OCI-LY3 (cell line): ENCODE results near the gene AMTN.

ENCODE experiments used
- EZH2phosphoT487 ChIP-seq: fragments of 200-600 bp; shearing (Covaris generic); IDR thresholded peaks from 2 replicates; pipeline ENCODE4 v1.6.1; 2018; ENCODE audit warnings: antibody characterized with exemption, mixed run types, low read depth
- TF ChIP-seq, protein P1 (sequence below): fragments of 200-600, 300-600 bp; sonication (generic); IDR thresholded peaks from 2 replicates; pipeline ENCODE4 v1.5.1; 2014; ENCODE audit warnings: antibody characterized with exemption, low read length, low read depth

DNA sequence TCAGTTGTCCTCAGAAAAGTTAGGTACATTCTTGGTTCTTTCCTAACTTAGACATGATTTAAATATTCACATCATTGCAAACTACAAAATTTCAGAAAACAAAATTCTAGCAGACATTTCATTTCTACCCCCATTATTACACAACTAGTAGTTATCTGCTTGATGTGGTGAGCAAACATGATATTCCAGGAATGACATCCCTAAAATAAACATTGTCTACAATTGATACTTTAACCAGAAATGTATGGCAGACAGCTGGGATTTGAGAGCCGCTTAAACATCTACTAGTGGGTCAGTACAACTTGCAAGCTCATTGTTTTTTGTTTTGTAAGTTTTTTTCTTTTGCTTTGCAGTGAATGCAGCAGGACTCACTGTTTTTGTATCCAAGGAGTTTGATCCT lies 41.6 kb downstream of the AMTN start:
- TF ChIP-seq, protein P1, sequence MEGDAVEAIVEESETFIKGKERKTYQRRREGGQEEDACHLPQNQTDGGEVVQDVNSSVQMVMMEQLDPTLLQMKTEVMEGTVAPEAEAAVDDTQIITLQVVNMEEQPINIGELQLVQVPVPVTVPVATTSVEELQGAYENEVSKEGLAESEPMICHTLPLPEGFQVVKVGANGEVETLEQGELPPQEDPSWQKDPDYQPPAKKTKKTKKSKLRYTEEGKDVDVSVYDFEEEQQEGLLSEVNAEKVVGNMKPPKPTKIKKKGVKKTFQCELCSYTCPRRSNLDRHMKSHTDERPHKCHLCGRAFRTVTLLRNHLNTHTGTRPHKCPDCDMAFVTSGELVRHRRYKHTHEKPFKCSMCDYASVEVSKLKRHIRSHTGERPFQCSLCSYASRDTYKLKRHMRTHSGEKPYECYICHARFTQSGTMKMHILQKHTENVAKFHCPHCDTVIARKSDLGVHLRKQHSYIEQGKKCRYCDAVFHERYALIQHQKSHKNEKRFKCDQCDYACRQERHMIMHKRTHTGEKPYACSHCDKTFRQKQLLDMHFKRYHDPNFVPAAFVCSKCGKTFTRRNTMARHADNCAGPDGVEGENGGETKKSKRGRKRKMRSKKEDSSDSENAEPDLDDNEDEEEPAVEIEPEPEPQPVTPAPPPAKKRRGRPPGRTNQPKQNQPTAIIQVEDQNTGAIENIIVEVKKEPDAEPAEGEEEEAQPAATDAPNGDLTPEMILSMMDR, result no peak
- TF ChIP-seq EZH2phosphoT487, result no peak
